Nephron progenitor cell (in vitro differentiated cells): ENCODE data around the gene PCDHB2.
"Not testable (repeated sequence)": the region's sequence is repeated elsewhere in the genome, so short reads cannot be mapped to it uniquely, and the experiment has no call there.

ENCODE experiments used
- DNase-seq: peaks from one replicate; pipeline ENCODE4 v3.0.0; 2021
- H3K27ac Mint-ChIP-seq: 2 replicates; pipeline ENCODE4 v1.8.0; 2021; ENCODE audit warnings: mild to moderate bottlenecking, moderate library complexity, mixed read lengths
- H3K27me3 Mint-ChIP-seq: 2 replicates; pipeline ENCODE4 v1.8.0; 2021; ENCODE audit warnings: mild to moderate bottlenecking, low read depth, mixed read lengths; ENCODE audit not compliant: poor library complexity
- H3K36me3 Mint-ChIP-seq: 2 replicates; pipeline ENCODE4 v1.8.0; 2021; ENCODE audit warnings: low read depth, mixed read lengths
- H3K4me1 Mint-ChIP-seq: 2 replicates; pipeline ENCODE4 v1.8.0; 2021; ENCODE audit warnings: mixed read lengths
- H3K4me3 Mint-ChIP-seq: 2 replicates; pipeline ENCODE4 v1.8.0; 2021; ENCODE audit warnings: mild to moderate bottlenecking, moderate library complexity, mixed read lengths
- H3K9me3 Mint-ChIP-seq: 2 replicates; pipeline ENCODE4 v1.8.0; 2021; ENCODE audit warnings: mild to moderate bottlenecking, moderate library complexity, mixed read lengths
- TF ChIP-seq, protein P1 (sequence below): fragments of 200-600 bp; sonication (generic); IDR thresholded peaks from 2 replicates; pipeline ENCODE4 v1.5.0; 2021; ENCODE audit warnings: antibody characterized with exemption

PCDHB2 gene

DNA sequence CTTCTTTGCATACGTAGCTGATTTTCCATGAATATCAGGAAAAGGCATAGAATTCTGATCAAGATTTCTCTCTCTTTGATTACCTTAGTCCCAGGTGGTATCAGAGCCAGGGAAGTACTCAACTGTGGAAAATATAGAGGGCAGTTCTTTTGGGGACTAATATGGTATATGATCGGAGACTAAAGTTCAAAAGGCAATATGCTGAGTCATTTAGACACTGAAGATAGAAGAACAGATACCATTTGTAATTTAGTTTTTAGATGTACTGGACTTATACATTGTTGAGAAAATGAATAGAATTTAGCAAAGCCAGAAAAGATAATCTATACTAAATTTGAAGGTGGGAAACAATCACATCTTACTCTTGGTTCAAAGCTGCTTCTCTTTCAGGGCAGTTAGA is 10.9 kb downstream of the PCDHB2 start:
- Mint-ChIP-seq H3K27ac (no peak overlapping the region), H3K4me3 (no peak overlapping the region), H3K27me3 (no peaks in the 10 kb centered on the region), H3K36me3 (peaks cover 93% of the 10 kb centered on the region), H3K4me1 (no peaks in the 10 kb centered on the region), H3K9me3 (peaks cover 91% of the 10 kb centered on the region)
- DNase-seq, result no peak
- TF ChIP-seq, protein P1, sequence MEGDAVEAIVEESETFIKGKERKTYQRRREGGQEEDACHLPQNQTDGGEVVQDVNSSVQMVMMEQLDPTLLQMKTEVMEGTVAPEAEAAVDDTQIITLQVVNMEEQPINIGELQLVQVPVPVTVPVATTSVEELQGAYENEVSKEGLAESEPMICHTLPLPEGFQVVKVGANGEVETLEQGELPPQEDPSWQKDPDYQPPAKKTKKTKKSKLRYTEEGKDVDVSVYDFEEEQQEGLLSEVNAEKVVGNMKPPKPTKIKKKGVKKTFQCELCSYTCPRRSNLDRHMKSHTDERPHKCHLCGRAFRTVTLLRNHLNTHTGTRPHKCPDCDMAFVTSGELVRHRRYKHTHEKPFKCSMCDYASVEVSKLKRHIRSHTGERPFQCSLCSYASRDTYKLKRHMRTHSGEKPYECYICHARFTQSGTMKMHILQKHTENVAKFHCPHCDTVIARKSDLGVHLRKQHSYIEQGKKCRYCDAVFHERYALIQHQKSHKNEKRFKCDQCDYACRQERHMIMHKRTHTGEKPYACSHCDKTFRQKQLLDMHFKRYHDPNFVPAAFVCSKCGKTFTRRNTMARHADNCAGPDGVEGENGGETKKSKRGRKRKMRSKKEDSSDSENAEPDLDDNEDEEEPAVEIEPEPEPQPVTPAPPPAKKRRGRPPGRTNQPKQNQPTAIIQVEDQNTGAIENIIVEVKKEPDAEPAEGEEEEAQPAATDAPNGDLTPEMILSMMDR, result no peak

DNA sequence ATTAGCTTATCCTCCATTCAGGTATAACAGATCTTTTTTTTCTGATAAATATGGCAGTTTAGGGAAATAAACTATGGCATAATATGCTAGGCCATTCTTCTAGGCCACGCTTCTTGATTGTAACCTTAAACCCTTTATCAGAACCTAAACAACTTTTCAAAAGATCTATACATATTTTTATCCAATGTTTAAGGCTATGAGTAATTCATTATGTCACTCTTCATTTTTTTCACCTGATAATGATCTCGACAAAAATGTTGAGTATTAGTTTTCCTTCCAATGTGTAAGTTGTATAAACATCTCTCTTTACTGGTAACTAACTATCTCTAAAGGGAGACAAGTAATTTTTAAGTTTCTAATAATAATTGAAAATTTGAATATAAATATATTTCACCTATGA is 24.8 kb downstream of the PCDHB2 start:
- no peaks in the 10 kb centered on the region for H3K4me1 Mint-ChIP-seq
- peaks cover 82% of the 10 kb centered on the region for H3K36me3 Mint-ChIP-seq
- H3K27ac Mint-ChIP-seq, result no peak overlapping the region
- TF ChIP-seq, protein P1, result no peak
- no peaks in the 10 kb centered on the region for H3K27me3 Mint-ChIP-seq
- H3K4me3 Mint-ChIP-seq, result no peak overlapping the region
- no peak for DNase-seq
- peaks cover 86% of the 10 kb centered on the region for H3K9me3 Mint-ChIP-seq

DNA sequence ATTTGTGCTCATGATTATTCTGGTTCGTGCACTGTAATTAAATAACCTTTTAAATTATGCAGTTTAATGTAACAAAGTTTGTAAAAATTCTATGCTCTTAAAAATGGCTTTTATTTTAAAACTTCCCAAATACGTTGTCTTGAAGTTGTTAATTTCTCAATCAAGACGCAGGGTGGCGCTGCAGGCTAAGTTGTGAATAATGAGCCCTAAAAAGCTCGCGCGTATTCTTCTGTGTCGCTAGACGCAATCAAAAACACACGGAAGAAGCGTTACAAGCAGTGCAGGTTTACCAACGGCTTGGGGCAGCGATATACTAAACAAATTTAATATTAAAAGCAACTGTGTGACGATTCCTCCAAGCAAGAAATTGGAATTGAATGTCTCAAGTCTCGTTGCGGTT is 27.1 kb downstream of the PCDHB2 start, which contains the start of gene PCDHB4:
Gene PCDHB4, plus strand, starts transcription at position 256 of the 400 bp plus-strand sequence. CDS start 181 bp downstream, outside the sequence.
- DNase-seq, result no peak
- no peak within 1 kb of the TSS for H3K4me3 Mint-ChIP-seq

DNA sequence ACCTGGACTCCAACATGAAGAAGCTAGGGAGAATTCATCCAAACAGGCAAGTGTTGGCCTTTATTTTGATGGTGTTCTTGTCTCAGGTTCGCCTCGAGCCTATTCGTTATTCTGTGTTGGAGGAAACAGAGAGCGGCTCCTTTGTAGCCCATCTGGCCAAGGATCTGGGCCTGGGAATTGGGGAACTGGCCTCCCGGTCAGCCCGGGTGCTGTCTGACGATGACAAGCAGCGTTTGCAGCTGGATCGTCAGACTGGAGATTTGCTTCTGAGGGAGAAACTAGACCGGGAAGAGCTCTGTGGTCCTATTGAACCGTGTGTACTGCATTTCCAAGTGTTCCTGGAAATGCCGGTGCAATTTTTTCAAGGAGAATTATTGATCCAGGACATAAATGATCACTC is 27.6 kb downstream of the PCDHB2 start:
- no peak for DNase-seq
- no peaks in the 10 kb centered on the region for H3K27me3 Mint-ChIP-seq
- peaks cover 72% of the 10 kb centered on the region for H3K36me3 Mint-ChIP-seq
- no peak overlapping the region for H3K4me3 Mint-ChIP-seq
- TF ChIP-seq, protein P1, result no peak
- peaks cover 77% of the 10 kb centered on the region for H3K9me3 Mint-ChIP-seq
- no peak overlapping the region for H3K27ac Mint-ChIP-seq
- no peaks in the 10 kb centered on the region for H3K4me1 Mint-ChIP-seq

More for the DNA sequence above, 27.1 kb downstream of the PCDHB2 start, which contains the start of gene PCDHB4:
- Mint-ChIP-seq H3K9me3 (peaks cover 77% of the 10 kb centered on the region), H3K27me3 (no peaks in the 10 kb centered on the region), H3K36me3 (peaks cover 74% of the 10 kb centered on the region), H3K27ac (no peak within 1 kb of the TSS), H3K4me1 (no peaks in the 10 kb centered on the region)
- TF ChIP-seq, protein P1, result no peak

DNA sequence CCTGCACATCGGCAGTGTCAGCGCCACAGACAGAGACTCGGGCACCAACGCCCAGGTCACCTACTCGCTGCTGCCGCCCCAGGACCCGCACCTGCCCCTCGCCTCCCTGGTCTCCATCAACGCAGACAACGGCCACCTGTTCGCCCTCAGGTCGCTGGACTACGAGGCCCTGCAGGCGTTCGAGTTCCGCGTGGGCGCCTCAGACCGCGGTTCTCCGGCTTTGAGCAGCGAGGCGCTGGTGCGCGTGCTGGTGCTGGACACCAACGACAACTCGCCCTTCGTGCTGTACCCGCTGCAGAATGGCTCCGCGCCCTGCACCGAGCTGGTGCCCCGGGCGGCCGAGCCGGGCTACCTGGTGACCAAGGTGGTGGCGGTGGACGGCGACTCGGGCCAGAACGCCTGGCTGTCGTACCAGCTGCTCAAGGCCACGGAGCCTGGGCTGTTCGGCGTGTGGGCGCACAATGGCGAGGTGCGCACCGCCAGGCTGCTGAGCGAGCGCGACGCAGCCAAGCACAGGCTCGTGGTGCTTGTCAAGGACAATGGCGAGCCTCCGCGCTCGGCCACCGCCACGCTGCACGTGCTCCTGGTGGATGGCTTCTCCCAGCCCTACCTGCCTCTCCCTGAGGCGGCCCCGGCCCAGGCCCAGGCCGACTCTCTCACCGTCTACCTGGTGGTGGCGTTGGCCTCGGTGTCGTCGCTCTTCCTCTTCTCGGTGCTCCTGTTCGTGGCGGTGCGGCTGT is 29.2 kb downstream of the PCDHB2 start:
- H3K4me1 Mint-ChIP-seq, H3K27me3 Mint-ChIP-seq: not testable (repeated sequence)

DNA sequence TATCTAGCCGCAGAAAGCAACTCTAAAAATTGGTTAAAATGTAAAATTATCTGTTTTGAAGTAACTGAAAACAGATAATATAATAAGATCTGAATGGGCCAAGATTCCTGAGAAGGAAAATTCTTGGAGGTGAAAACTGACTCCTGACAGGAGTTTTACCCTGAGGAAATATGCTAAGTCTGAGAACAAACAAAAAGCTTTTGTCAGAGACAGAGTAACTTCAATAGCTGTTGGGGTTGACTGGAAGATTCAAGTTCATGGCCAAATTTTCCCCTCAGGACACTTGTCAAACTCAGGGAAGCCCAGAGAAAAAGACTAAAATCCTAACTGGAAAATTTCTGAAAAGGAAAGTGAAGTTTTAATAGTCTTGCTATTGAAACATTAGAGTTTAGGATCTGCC is 32.9 kb downstream of the PCDHB2 start:
- Mint-ChIP-seq H3K9me3 (peaks cover 81% of the 10 kb centered on the region), H3K27ac (no peak overlapping the region), H3K4me1 (no peaks in the 10 kb centered on the region), H3K27me3 (no peaks in the 10 kb centered on the region), H3K4me3 (no peak overlapping the region), H3K36me3 (peaks cover 70% of the 10 kb centered on the region)
- DNase-seq, result no peak
- TF ChIP-seq, protein P1, result no peak

More for the DNA sequence above, 29.2 kb downstream of the PCDHB2 start:
- not testable (repeated sequence) for H3K27ac Mint-ChIP-seq, DNase-seq, H3K4me3 Mint-ChIP-seq
- Mint-ChIP-seq H3K9me3 (peaks cover 77% of the 10 kb centered on the region), H3K36me3 (peaks cover 75% of the 10 kb centered on the region)
